HG02623 (cell line): ENCODE results near the gene LYZL1.
"Not testable (repeated sequence)": the region's sequence is repeated elsewhere in the genome, so short reads cannot be mapped to it uniquely, and the experiment has no call there.

Source experiments
- ATAC-seq: cut with Tn5 transposase; IDR thresholded peaks from one replicate; pipeline ENCODE4 v1.9.1; 2021; ENCODE audit warnings: moderate library complexity; ENCODE audit not compliant: unreplicated experiment

Gene LYZL1

GRCh38 chr10:29259498-29259897 lies 29.4 kb upstream of the LYZL1 start:
- no peak for ATAC-seq

GRCh38 chr10:29263506-29263905 lies 25.4 kb upstream of the LYZL1 start:
- no peak for ATAC-seq

- no peak for ATAC-seq
These were observed 23.6 kb upstream of the LYZL1 start for GRCh38 chr10:29265210-29265768.

- ATAC-seq, result no peak
These were observed 22.2 kb upstream of the LYZL1 start for GRCh38 chr10:29266641-29267040.

GRCh38 chr10:29268011-29268410 lies 20.9 kb upstream of the LYZL1 start:
- ATAC-seq, result no peak

- ATAC-seq, result no peak
These were observed 19.4 kb upstream of the LYZL1 start for GRCh38 chr10:29269486-29269885.

GRCh38 chr10:29270883-29271282 lies 18.0 kb upstream of the LYZL1 start:
- ATAC-seq, result no peak

- ATAC-seq, result no peak
These were observed 17.0 kb upstream of the LYZL1 start for GRCh38 chr10:29271877-29272276.

- ATAC-seq, result no peak
These were observed 15.4 kb upstream of the LYZL1 start for GRCh38 chr10:29273478-29273877.

- ATAC-seq, result no peak
These were observed 12.5 kb upstream of the LYZL1 start for GRCh38 chr10:29276251-29276850.

GRCh38 chr10:29277296-29277695 lies 11.6 kb upstream of the LYZL1 start:
- ATAC-seq, result no peak

GRCh38 chr10:29279779-29280487 lies 8.9 kb upstream of the LYZL1 start:
- ATAC-seq, result no peak

- no peak for ATAC-seq
These were observed 8.4 kb upstream of the LYZL1 start for GRCh38 chr10:29280488-29280840.

- ATAC-seq, result peak; percentile 83
These were observed 3.2 kb upstream of the LYZL1 start for GRCh38 chr10:29285624-29286051.

- ATAC-seq, result no peak
These were observed 1.2 kb upstream of the LYZL1 start for GRCh38 chr10:29287635-29288034.

GRCh38 chr10:29291561-29291960 lies 2.7 kb downstream of the LYZL1 start:
- not testable (repeated sequence) for ATAC-seq

- ATAC-seq, result not testable (repeated sequence)
These were observed 3.5 kb downstream of the LYZL1 start for GRCh38 chr10:29292406-29292805.

GRCh38 chr10:29295813-29296212 lies 6.9 kb downstream of the LYZL1 start:
- no peak for ATAC-seq

GRCh38 chr10:29297678-29298077 lies 8.8 kb downstream of the LYZL1 start:
- no peak for ATAC-seq

- no peak for ATAC-seq
These were observed 12.6 kb downstream of the LYZL1 start for GRCh38 chr10:29301359-29301910.

GRCh38 chr10:29302499-29302898 lies 13.6 kb downstream of the LYZL1 start:
- no peak for ATAC-seq
